Rectal smooth muscle tissue (tissue), 1 donor: Measurements from ENCODE around the gene RPP25.

Source experiments
- H3K27ac ChIP-seq: one replicate; pipeline ENCODE4 v1.7.0; 2013; ENCODE audit warnings: low read depth, low read length, inconsistent platforms
- H3K27me3 ChIP-seq: one replicate; pipeline ENCODE4 v1.7.0; 2013; ENCODE audit warnings: low read length; ENCODE audit not compliant: control insufficient read depth, insufficient read depth
- H3K36me3 ChIP-seq: one replicate; pipeline ENCODE4 v1.7.0; 2013; ENCODE audit warnings: low read length; ENCODE audit not compliant: control insufficient read depth, insufficient read depth
- H3K4me1 ChIP-seq: one replicate; pipeline ENCODE4 v1.7.0; 2013; ENCODE audit warnings: low read length; ENCODE audit not compliant: control insufficient read depth, insufficient read depth
- H3K4me3 ChIP-seq: one replicate; pipeline ENCODE4 v1.7.0; 2013; ENCODE audit warnings: low read length
- H3K9ac ChIP-seq: one replicate; pipeline ENCODE4 v1.7.0; 2013; ENCODE audit warnings: low read length

The RPP25 gene

DNA sequence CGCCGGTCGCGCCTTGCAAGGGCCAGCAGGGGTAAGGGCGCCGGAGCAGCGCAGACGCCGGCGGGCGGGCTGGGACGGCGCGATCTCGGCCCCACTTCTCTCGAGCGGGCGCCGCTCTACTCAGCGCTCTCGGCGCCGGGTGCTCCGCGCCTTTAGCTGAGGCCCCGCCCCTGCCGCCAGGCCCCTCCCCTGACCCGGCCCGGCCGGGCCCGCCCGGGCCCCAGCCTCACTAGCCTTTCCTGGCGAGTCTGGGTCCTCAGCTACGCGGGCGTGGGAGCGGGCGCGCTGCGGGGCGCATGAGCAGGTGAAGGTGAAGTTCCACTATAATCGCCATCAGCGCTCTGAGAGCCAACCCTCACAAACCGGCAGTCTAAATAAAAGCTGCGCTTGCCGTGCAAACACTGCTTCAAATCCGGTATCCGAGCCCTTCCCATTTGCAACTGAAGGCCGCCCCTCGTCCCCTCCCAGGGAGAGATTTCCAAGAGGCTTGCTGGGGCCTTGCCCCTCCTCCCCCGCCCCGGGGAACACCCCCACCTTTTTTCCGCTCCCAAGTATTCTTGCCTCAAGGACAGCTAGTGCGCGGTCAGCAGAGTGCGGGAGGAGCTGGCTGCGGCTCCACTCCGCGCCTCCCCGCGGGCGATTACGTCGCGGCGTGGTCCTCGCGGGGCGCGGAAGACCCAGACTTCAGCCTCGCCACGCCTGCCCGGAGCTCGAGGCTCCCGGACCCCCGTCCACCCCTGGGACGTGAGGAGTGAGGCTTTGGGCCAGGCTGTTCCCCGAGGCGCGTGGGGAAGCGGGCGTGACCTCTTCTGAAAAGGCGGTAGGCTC lies at the start of gene RPP25:
Gene RPP25, minus strand, starts transcription at position 125 of the 828 bp plus-strand sequence. CDS start 189 bp downstream, outside the sequence.
- H3K27me3 ChIP-seq: peaks cover 19% of the 10 kb centered on the region
- H3K4me1 ChIP-seq: peaks cover 5% of the 10 kb centered on the region
- peak within 1 kb of the TSS; percentile 63 for H3K9ac ChIP-seq

DNA sequence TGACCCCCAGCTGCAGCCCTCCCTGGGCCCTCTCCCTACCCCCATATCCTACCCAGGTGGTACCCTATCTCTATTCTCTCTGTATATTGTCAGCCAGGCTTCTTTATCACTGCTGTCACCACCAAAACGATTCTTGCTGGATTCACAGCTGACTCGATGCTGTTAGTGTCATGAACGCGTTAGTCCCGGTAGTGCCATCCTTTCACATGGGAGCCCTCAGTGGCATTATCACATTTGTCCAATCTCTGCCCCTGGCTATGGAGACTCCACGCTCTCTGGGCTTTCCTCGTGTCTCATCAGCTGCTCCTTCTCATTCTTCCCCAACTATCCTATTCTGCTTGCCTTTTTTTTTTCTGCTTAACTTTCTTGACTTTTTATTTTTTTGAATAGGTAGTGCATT lies 45.8 kb upstream of the RPP25 start:
- Histone ChIP-seq H3K4me3 (no peak overlapping the region), H3K27ac (no peak overlapping the region), H3K9ac (no peak overlapping the region), H3K4me1 (no peaks in the 10 kb centered on the region), H3K27me3 (peaks cover 6% of the 10 kb centered on the region), H3K36me3 (no peaks in the 10 kb centered on the region)

More for the DNA sequence above, at the start of gene RPP25:
- Histone ChIP-seq H3K27ac (peak within 1 kb of the TSS; percentile 8), H3K36me3 (no peaks in the 10 kb centered on the region), H3K4me3 (peak within 1 kb of the TSS; percentile 79)

DNA sequence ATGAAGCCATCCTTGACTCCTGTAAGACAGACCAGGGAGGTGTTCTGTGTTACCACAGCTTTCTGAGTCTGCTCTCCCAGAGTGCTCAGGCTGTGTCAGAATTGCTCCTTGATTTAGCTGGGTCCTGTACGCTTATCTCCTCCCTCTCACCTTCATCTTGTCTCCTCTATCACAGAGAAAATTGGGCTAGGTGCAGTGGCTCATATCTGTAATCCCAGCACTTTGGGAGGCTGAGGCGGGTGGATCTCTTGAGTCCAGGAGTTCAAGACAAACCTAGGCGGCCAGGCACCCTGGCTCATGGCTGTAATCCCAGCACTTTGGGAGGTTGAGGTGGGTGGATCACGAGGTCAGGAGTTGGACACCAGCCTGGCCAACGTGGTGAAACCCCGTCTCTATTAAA lies 44.7 kb upstream of the RPP25 start:
- Histone ChIP-seq H3K4me3 (no peak overlapping the region), H3K27ac (no peak overlapping the region), H3K27me3 (peaks cover 11% of the 10 kb centered on the region), H3K9ac (no peak overlapping the region), H3K36me3 (no peaks in the 10 kb centered on the region), H3K4me1 (no peaks in the 10 kb centered on the region)

DNA sequence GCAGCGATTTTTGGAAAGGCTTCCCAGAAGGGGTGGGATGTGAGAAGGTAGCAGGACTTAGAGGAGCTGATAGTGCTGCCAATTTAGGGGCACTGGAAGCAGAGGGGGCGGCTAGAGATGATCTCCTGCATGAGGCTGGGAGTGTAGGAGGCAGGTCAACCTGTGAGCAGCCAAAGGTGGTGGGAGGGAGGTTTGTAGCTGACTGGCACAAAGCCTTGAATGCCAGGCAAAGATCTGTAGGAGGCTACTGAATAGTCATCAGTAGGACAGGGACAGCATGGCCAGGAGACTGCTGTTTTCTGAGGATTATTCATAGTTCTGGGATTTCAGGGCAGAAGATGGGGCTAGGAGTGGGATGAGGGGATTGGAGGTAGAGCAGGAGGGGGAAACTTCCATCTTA lies 41.0 kb upstream of the RPP25 start:
- peaks cover 17% of the 10 kb centered on the region for H3K27me3 ChIP-seq
- H3K4me3 ChIP-seq: no peak overlapping the region

GRCh38 chr15:74997141-74997540 lies 40.6 kb upstream of the RPP25 start:
- Histone ChIP-seq H3K27ac (no peak overlapping the region), H3K36me3 (no peaks in the 10 kb centered on the region), H3K27me3 (peaks cover 17% of the 10 kb centered on the region), H3K9ac (no peak overlapping the region), H3K4me3 (no peak overlapping the region), H3K4me1 (peaks cover 2% of the 10 kb centered on the region)

More for the DNA sequence above, 41.0 kb upstream of the RPP25 start:
- H3K4me1 ChIP-seq: peaks cover 2% of the 10 kb centered on the region
- H3K36me3 ChIP-seq: no peaks in the 10 kb centered on the region
- no peak overlapping the region for H3K27ac ChIP-seq
- H3K9ac ChIP-seq: no peak overlapping the region

DNA sequence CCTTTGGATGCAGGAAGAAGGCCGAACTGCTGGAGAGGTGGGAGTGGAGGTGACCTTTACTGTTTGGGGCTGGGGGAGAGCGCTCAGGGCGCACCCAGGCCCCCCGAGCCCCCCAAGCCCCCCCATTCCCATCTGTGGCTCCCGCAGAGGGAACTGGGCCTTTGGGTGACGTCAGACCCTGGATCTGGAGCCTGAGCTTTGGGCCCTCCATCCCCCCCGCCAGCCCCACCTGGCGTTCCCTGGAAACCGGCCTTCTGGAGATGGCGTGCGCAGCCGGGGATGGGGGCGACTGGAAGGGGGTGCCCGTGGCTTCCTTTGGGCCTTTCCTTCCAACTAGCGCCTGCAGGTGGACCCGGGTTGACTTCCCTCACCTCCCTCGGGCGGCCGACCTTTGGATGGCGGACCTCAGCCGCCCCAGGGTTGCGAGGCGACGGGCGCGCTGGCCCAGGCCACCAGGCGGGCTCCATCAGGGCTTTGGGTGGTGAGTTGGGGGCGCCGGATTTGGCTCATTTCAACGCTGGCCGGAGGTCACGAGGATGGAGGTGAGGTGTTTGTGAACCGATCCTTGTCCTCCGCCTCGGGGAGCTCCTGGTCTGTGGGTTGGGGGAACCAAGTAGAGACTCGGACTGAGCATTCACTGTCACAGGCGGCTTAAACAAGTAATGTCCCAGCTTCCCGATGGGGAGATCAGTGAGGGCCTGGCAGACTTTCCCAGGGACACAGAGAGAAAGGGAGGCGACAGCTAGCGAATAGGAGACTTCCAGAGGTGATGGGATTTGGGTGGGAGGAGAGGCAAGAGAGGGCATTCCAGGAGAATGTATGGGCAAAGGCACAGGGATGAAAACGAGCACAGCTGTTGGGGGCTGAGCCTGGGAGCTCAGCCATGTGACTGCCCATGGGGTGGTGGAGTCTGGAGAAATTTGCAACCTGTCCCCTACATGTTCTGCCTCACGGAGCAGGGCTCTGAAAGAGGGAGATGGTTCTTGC lies 39.5 kb upstream of the RPP25 start:
- Histone ChIP-seq H3K36me3 (no peaks in the 10 kb centered on the region), H3K9ac (no peak overlapping the region), H3K4me3 (peak overlapping the region; percentile 79), H3K4me1 (peaks cover 2% of the 10 kb centered on the region), H3K27ac (no peak overlapping the region), H3K27me3 (peaks cover 17% of the 10 kb centered on the region)

GRCh38 chr15:74995182-74995778 lies 38.7 kb upstream of the RPP25 start, which contains the start of gene SCAMP5:
TSS of gene SCAMP5 (plus strand) at chr15:74995563. CDS start at chr15:75011840, 16,277 bp downstream.
- Histone ChIP-seq H3K36me3 (no peaks in the 10 kb centered on the region), H3K4me1 (peaks cover 2% of the 10 kb centered on the region), H3K27ac (no peak within 1 kb of the TSS), H3K27me3 (peaks cover 17% of the 10 kb centered on the region), H3K4me3 (peak within 1 kb of the TSS; percentile 79), H3K9ac (no peak within 1 kb of the TSS)

- Histone ChIP-seq H3K27me3 (peaks cover 17% of the 10 kb centered on the region), H3K4me1 (peaks cover 2% of the 10 kb centered on the region), H3K9ac (no peak overlapping the region), H3K36me3 (no peaks in the 10 kb centered on the region), H3K27ac (no peak overlapping the region), H3K4me3 (no peak overlapping the region)
These were observed 38.1 kb upstream of the RPP25 start for GRCh38 chr15:74994685-74995084.

DNA sequence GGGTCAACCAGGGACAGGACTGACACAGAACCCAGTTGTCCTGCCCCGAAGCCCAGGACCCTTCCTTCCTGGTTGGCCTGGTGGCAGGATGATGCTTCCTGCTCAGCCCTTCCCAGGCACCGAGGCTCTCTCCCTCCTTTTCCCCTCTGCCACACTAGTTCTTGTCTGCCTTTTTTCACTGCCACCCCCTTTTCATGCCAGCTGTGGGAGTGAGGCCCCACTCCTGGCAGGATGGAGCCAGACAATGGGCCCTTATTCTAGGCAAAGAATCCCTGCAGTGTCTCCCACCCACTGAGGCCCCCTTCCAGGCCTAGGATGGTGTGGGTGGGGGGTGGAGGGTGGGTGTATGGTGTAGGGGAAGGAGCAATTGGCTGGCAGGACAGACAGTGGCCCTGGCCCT lies 37.7 kb upstream of the RPP25 start:
- H3K4me3 ChIP-seq: no peak overlapping the region
- H3K4me1 ChIP-seq: peaks cover 2% of the 10 kb centered on the region
- no peak overlapping the region for H3K9ac ChIP-seq
- H3K36me3 ChIP-seq: no peaks in the 10 kb centered on the region
- H3K27me3 ChIP-seq: peaks cover 17% of the 10 kb centered on the region
- no peak overlapping the region for H3K27ac ChIP-seq

DNA sequence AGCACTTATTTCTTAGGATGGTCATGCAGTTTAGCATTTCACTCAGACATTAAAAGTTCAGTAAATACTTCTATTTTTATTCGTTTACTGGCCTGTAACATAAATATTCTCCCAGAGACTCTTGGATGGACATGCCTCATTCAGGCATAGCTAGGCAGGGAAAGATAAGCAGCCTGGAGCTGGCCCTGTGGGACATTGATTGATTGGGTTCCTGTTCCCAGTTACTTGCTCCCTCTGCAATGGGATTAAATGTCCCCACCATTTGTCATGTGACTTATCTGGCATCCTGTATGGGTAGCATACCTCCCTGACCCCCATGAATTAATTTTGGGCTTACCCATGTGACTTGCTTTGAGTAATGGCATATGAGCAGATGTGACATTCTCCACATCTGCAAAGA lies 36.0 kb upstream of the RPP25 start:
- H3K4me3 ChIP-seq: no peak overlapping the region
- H3K9ac ChIP-seq: no peak overlapping the region
- H3K27ac ChIP-seq: no peak overlapping the region
- H3K36me3 ChIP-seq: no peaks in the 10 kb centered on the region
- peaks cover 13% of the 10 kb centered on the region for H3K27me3 ChIP-seq
- H3K4me1 ChIP-seq: peaks cover 2% of the 10 kb centered on the region

- no peak overlapping the region for H3K4me3 ChIP-seq
- no peak overlapping the region for H3K9ac ChIP-seq
- no peaks in the 10 kb centered on the region for H3K4me1 ChIP-seq
- no peaks in the 10 kb centered on the region for H3K27me3 ChIP-seq
- no peak overlapping the region for H3K27ac ChIP-seq
- no peaks in the 10 kb centered on the region for H3K36me3 ChIP-seq
These were observed 33.0 kb upstream of the RPP25 start for GRCh38 chr15:74989527-74989926.
